Activated CD8-positive, alpha-beta T cell treated with anti-CD3 and anti-CD28 coated beads for 36 hours (primary cell): Measurements from ENCODE around the gene STAM2. TPM values are rescaled to one million over a fixed set of nuclear protein-coding genes. Genes with fewer than 3 reads are reported as not detected.
"Not testable (repeated sequence)": the region's sequence is repeated elsewhere in the genome, so short reads cannot be mapped to it uniquely, and the experiment has no call there.

ENCODE experiments used
- ATAC-seq: fragments of 200-7000 bp; cut with Tn5 transposase; one replicate; pipeline ENCODE4 v1.10.0; 2021; ENCODE audit warnings: mild to moderate bottlenecking, moderate library complexity
- CTCF ChIA-PET: fragments of 350-600 bp; sonication (Branson Sonifier 250); formaldehyde crosslinking; loops from one replicate; lab custom pipeline; 2021; ENCODE audit warnings: antibody characterized with exemption; lab: Charles Lee
- POLR2A ChIA-PET: fragments of 350-600 bp; sonication (Branson Sonifier 250); formaldehyde crosslinking; loops from one replicate; lab custom pipeline; 2021; ENCODE audit warnings: antibody characterized with exemption; lab: Charles Lee
- DNase-seq: peaks from one replicate; pipeline ENCODE4 v3.0.0-alpha.2; 2020
- H3K27ac Mint-ChIP-seq: one replicate; pipeline ENCODE4 v1.8.0; 2021; ENCODE audit warnings: mild to moderate bottlenecking, mixed read lengths
- H3K27me3 Mint-ChIP-seq: one replicate; pipeline ENCODE4 v1.8.0; 2021; ENCODE audit warnings: mixed read lengths
- H3K36me3 Mint-ChIP-seq: one replicate; pipeline ENCODE4 v1.8.0; 2021; ENCODE audit warnings: low read depth, mixed read lengths
- H3K4me1 Mint-ChIP-seq: one replicate; pipeline ENCODE4 v1.8.0; 2021; ENCODE audit warnings: low read depth, mixed read lengths
- H3K4me3 Mint-ChIP-seq: one replicate; pipeline ENCODE4 v1.8.0; 2021; ENCODE audit warnings: mild to moderate bottlenecking, moderate library complexity, mixed read lengths
- H3K9me3 Mint-ChIP-seq: one replicate; pipeline ENCODE4 v1.8.0; 2021; ENCODE audit warnings: mixed read lengths
- intact Hi-C: fragments of 100-400 bp; cut with micrococcal nuclease; formaldehyde crosslinking; loops from one replicate; pipeline ENCODE4 v1.10.0; 2022
- total RNA-seq, 2 experiments: library from RNA; stranded (reverse); gene quantifications; one replicate each; pipeline ENCODE4 v1.2.3, GENCODE V29; 2021
- TF ChIP-seq, protein P1 (sequence below): fragments of 200-600 bp; IDR thresholded peaks from one replicate; pipeline ENCODE4 v1.8.0; 2022; ENCODE audit warnings: antibody characterized with exemption, mild to moderate bottlenecking

Gene STAM2
- total RNA-seq, 2 experiments from 2014 or later: 13.0 to 13.3 TPM

GRCh38 chr2:152165306-152165705, 10.3 kb downstream of the STAM2 start:
- POLR2A ChIA-PET: no interaction called here
- Mint-ChIP-seq H3K36me3 (peaks cover 7% of the 10 kb centered on the region), H3K9me3 (no peaks in the 10 kb centered on the region), H3K4me1 (peaks cover 34% of the 10 kb centered on the region), H3K27me3 (no peaks in the 10 kb centered on the region), H3K27ac (no peak overlapping the region), H3K4me3 (no peak overlapping the region)
- no peak for ATAC-seq
- CTCF ChIA-PET: no interaction called here
- intact Hi-C loops: no loop called here
- TF ChIP-seq, protein P1, sequence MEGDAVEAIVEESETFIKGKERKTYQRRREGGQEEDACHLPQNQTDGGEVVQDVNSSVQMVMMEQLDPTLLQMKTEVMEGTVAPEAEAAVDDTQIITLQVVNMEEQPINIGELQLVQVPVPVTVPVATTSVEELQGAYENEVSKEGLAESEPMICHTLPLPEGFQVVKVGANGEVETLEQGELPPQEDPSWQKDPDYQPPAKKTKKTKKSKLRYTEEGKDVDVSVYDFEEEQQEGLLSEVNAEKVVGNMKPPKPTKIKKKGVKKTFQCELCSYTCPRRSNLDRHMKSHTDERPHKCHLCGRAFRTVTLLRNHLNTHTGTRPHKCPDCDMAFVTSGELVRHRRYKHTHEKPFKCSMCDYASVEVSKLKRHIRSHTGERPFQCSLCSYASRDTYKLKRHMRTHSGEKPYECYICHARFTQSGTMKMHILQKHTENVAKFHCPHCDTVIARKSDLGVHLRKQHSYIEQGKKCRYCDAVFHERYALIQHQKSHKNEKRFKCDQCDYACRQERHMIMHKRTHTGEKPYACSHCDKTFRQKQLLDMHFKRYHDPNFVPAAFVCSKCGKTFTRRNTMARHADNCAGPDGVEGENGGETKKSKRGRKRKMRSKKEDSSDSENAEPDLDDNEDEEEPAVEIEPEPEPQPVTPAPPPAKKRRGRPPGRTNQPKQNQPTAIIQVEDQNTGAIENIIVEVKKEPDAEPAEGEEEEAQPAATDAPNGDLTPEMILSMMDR: no peak
- no peak for DNase-seq

- ATAC-seq, H3K9me3 Mint-ChIP-seq, intact Hi-C loops, CTCF ChIA-PET, H3K36me3 Mint-ChIP-seq, H3K27me3 Mint-ChIP-seq, H3K27ac Mint-ChIP-seq, H3K4me3 Mint-ChIP-seq, DNase-seq: not testable (repeated sequence)
- POLR2A ChIA-PET: interaction anchor here (1.0 kb wide), 1 partner anchor 11 kb away, joined by 4 read pairs; the partner anchor contains the start of gene STAM2
- peaks cover 33% of the 10 kb centered on the region for H3K4me1 Mint-ChIP-seq
These were observed 11.9 kb downstream of the STAM2 start for GRCh38 chr2:152163669-152164068.

- Mint-ChIP-seq H3K36me3 (peaks cover 15% of the 10 kb centered on the region), H3K4me3 (no peak overlapping the region), H3K4me1 (peaks cover 26% of the 10 kb centered on the region), H3K27ac (no peak overlapping the region), H3K9me3 (no peaks in the 10 kb centered on the region), H3K27me3 (no peaks in the 10 kb centered on the region)
- DNase-seq: no peak
- intact Hi-C loops: no loop called here
- TF ChIP-seq, protein P1: no peak
- POLR2A ChIA-PET: no interaction called here
- CTCF ChIA-PET: interaction anchor here (0.9 to 1.1 kb wide), 3 partner anchors 14 to 137 kb away, joined by 3 read pairs; partner anchors contain the start of gene STAM2
- ATAC-seq: no peak
These were observed 13.4 kb downstream of the STAM2 start for GRCh38 chr2:152162141-152162540.

GRCh38 chr2:152161598-152161997, 14.0 kb downstream of the STAM2 start:
- Mint-ChIP-seq H3K4me1 (peaks cover 23% of the 10 kb centered on the region), H3K4me3 (no peak overlapping the region), H3K36me3 (peaks cover 17% of the 10 kb centered on the region), H3K9me3 (no peaks in the 10 kb centered on the region), H3K27me3 (no peaks in the 10 kb centered on the region), H3K27ac (no peak overlapping the region)
- ChIA-PET CTCF (no interaction called here), POLR2A (no interaction called here)
- TF ChIP-seq, protein P1: no peak
- intact Hi-C loops: no loop called here
- ATAC-seq: no peak
- no peak for DNase-seq

DNA sequence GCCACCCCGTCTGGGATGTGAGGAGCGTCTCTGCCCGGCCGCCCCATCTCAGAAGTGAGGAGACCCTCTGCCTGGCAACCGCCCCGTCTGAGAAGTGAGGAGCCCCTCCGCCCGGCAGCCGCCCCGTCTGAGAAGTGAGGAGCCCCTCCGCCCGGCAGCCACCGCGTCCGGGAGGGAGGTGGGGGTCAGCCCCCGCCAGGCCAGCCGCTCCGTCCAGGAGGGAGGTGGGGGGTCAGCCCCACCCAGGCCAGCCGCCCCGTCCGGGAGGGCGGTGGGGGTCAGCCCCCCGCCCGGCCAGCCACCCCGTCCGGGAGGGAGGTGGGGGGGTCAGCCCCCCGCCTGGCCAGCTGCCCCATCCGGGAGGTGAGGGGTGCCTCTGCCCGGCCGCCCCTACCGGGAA, 15.2 kb downstream of the STAM2 start:
- H3K27ac Mint-ChIP-seq, CTCF ChIA-PET, H3K4me3 Mint-ChIP-seq, DNase-seq, H3K9me3 Mint-ChIP-seq, POLR2A ChIA-PET, intact Hi-C loops, ATAC-seq, H3K27me3 Mint-ChIP-seq: not testable (repeated sequence)
- peaks cover 17% of the 10 kb centered on the region for H3K36me3 Mint-ChIP-seq
- peaks cover 19% of the 10 kb centered on the region for H3K4me1 Mint-ChIP-seq

GRCh38 chr2:152157253-152157652, 18.3 kb downstream of the STAM2 start:
- peaks cover 29% of the 10 kb centered on the region for H3K4me1 Mint-ChIP-seq
- ATAC-seq: no peak
- no peak overlapping the region for H3K27ac Mint-ChIP-seq
- intact Hi-C loops: no loop called here
- ChIA-PET CTCF (interaction anchor here (1.4 kb wide), 1 partner anchor 18 kb away, joined by 3 read pairs; no protein-coding TSS in a partner anchor), POLR2A (no interaction called here)
- TF ChIP-seq, protein P1: no peak
- H3K36me3 Mint-ChIP-seq: peaks cover 23% of the 10 kb centered on the region
- H3K4me3 Mint-ChIP-seq: no peak overlapping the region
- DNase-seq: no peak
- H3K9me3 Mint-ChIP-seq: no peaks in the 10 kb centered on the region
- H3K27me3 Mint-ChIP-seq: no peaks in the 10 kb centered on the region
